ENCODE measurements around the gene CEP85L. TPM values are rescaled to one million over a fixed set of nuclear protein-coding genes. Genes with fewer than 3 reads are reported as not detected.

CEP85L gene
- polyA plus RNA-seq, 1 of the 3 experiments (the other 2 are of a cell fraction) = 1.1 TPM

DNA sequence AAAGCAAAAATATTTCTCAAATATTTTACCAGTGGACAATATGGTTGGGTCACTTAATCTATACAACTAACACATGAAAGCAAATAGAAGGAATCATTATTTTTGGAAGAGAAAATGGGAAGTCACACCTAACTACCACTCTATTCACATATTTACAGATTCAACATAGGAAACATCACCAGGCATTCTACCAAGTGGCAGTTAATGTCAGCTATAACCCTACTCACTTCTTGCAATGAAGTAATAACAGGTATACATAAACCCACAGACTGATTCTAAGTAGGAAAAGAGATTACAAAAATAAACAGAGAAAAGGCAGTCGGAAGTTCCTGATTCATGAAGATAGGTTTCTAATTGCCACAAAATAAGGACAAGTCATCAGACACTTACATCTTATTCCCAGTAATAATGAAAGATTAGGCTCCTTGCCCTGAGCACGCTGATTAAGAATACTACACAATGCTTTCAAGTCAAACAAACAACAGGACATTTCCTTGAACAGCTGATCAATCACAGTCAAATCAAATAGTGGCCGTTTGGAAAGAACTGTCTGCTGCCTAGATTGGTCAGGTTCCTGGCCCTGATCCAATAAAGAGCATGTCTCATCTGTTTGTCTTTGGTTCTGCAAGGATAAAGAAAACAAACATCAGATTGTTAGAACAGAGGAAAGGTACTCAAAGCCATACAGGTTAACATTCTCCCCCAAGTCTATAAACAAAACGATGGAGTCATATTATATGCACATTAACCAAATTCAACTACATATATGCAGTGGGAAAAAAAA, 182.5 kb downstream of the CEP85L start:
- H3K27me3 ChIP-seq (ENCODE audit: insufficient read depth) = no peaks in the 10 kb centered on the region
- no peak overlapping the region for H3K27ac ChIP-seq (ENCODE audit: low read depth in 2 of 2, low read length in 1 of 2)
- H4K20me1 ChIP-seq (ENCODE audit: insufficient read depth) = no peaks in the 10 kb centered on the region
- no peak overlapping the region for H3K9ac ChIP-seq
- H3K4me1 ChIP-seq (ENCODE audit: control insufficient read depth in 1 of 2, insufficient read depth in 2 of 2, low read depth in 1 of 2, low read length in 1 of 2) = no peaks in the 10 kb centered on the region; a peak in 1 of 4 replicates
- peaks cover under 1 to 15% of the 10 kb centered on the region in 2 experiments for H3K36me3 ChIP-seq (replicated peaks in 1 of 2; ENCODE audit: control insufficient read depth in 1 of 2, insufficient read depth in 2 of 2, low read length in 1 of 2)
- no peaks in the 10 kb centered on the region for H3F3A ChIP-seq (replicated peaks; ENCODE audit: insufficient read depth)
- no peak for DNase-seq
- no peaks in the 10 kb centered on the region for H3K9me3 ChIP-seq
- no peak overlapping the region for H3K4me2 ChIP-seq
- H3K4me3 ChIP-seq (ENCODE audit: low read depth in 2 of 2, low read length in 1 of 2) = no peak overlapping the region
- no peak overlapping the region for H2AFZ ChIP-seq (ENCODE audit: low read depth)
- TF ChIP-seq RFX5 (IDR thresholded peaks at IDR 0.05; ENCODE audit: low read length) = no peak
- no peak for TF ChIP-seq ZBTB33 (IDR thresholded peaks at IDR 0.05; ENCODE audit: borderline replicate concordance, low read depth)
- TF ChIP-seq, protein P1, sequence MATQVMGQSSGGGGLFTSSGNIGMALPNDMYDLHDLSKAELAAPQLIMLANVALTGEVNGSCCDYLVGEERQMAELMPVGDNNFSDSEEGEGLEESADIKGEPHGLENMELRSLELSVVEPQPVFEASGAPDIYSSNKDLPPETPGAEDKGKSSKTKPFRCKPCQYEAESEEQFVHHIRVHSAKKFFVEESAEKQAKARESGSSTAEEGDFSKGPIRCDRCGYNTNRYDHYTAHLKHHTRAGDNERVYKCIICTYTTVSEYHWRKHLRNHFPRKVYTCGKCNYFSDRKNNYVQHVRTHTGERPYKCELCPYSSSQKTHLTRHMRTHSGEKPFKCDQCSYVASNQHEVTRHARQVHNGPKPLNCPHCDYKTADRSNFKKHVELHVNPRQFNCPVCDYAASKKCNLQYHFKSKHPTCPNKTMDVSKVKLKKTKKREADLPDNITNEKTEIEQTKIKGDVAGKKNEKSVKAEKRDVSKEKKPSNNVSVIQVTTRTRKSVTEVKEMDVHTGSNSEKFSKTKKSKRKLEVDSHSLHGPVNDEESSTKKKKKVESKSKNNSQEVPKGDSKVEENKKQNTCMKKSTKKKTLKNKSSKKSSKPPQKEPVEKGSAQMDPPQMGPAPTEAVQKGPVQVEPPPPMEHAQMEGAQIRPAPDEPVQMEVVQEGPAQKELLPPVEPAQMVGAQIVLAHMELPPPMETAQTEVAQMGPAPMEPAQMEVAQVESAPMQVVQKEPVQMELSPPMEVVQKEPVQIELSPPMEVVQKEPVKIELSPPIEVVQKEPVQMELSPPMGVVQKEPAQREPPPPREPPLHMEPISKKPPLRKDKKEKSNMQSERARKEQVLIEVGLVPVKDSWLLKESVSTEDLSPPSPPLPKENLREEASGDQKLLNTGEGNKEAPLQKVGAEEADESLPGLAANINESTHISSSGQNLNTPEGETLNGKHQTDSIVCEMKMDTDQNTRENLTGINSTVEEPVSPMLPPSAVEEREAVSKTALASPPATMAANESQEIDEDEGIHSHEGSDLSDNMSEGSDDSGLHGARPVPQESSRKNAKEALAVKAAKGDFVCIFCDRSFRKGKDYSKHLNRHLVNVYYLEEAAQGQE (IDR thresholded peaks at IDR 0.05; ENCODE audit: low read depth, low read length) = no peak
- no peak for TF ChIP-seq IRF3 (IDR thresholded peaks at IDR 0.05; ENCODE audit: low read depth, low read length)
- no peak for TF ChIP-seq CHD2 (IDR thresholded peaks at IDR 0.05; ENCODE audit: low read length, partially characterized antibody)
- TF ChIP-seq TAF1 (IDR thresholded peaks at IDR 0.05; ENCODE audit: borderline replicate concordance, low read depth, low read length) = no peak
- no peak for TF ChIP-seq FOSL2 (IDR thresholded peaks at IDR 0.05; ENCODE audit: borderline replicate concordance, low read depth)
- TF ChIP-seq FOXM1 (IDR thresholded peaks at IDR 0.05; ENCODE audit: low read depth) = no peak
- TF ChIP-seq, protein P2, sequence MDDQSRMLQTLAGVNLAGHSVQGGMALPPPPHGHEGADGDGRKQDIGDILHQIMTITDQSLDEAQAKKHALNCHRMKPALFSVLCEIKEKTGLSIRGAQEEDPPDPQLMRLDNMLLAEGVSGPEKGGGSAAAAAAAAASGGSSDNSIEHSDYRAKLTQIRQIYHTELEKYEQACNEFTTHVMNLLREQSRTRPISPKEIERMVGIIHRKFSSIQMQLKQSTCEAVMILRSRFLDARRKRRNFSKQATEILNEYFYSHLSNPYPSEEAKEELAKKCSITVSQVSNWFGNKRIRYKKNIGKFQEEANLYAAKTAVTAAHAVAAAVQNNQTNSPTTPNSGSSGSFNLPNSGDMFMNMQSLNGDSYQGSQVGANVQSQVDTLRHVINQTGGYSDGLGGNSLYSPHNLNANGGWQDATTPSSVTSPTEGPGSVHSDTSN (IDR thresholded peaks at IDR 0.05) = no peak
- no peak for TF ChIP-seq NRF1 (IDR thresholded peaks at IDR 0.05; ENCODE audit: low read depth, low read length)
- TF ChIP-seq RAD21 (IDR thresholded peaks at IDR 0.05; ENCODE audit: low read length) = no peak
- TF ChIP-seq SIN3A (IDR thresholded peaks at IDR 0.05; ENCODE audit: borderline replicate concordance, low read depth, low read length) = no peak
- no peak for TF ChIP-seq NFIC (IDR thresholded peaks at IDR 0.05; ENCODE audit: borderline replicate concordance)
- TF ChIP-seq ELF1 (IDR thresholded peaks at IDR 0.05) = no peak
- TF ChIP-seq, protein P3, sequence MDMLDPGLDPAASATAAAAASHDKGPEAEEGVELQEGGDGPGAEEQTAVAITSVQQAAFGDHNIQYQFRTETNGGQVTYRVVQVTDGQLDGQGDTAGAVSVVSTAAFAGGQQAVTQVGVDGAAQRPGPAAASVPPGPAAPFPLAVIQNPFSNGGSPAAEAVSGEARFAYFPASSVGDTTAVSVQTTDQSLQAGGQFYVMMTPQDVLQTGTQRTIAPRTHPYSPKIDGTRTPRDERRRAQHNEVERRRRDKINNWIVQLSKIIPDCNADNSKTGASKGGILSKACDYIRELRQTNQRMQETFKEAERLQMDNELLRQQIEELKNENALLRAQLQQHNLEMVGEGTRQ (IDR thresholded peaks at IDR 0.05; ENCODE audit: borderline replicate concordance, low read depth, low read length) = no peak
- 75% methylated on average over 4 of the region's 4 CpGs for WGBS (ENCODE audit: low lambda C conversion rate)
- H3K9me2 ChIP-seq = no peaks in the 10 kb centered on the region
- ChIA-PET POLR2A (no interaction called here), CTCF (no interaction called here)
- no peaks in the 10 kb centered on the region for H3K79me2 ChIP-seq (ENCODE audit: insufficient read depth)

Data from SK-N-SH (cell line).